Activated naive CD8-positive, alpha-beta T cell treated with anti-CD3 and anti-CD28 coated beads for 36 hours (primary cell): ENCODE measurements around the gene SLC34A1. TPM values are rescaled to one million over a fixed set of nuclear protein-coding genes. Genes with fewer than 3 reads are reported as not detected.
"Not testable (repeated sequence)": the region's sequence is repeated elsewhere in the genome, so short reads cannot be mapped to it uniquely, and the experiment has no call there.

Experiments
- DNase-seq: peaks from one replicate; pipeline ENCODE4 v3.0.0; 2021
- H3K27ac Mint-ChIP-seq: one replicate; pipeline ENCODE4 v1.8.0; 2022; ENCODE audit warnings: mild to moderate bottlenecking, moderate library complexity, mixed read lengths
- H3K27me3 Mint-ChIP-seq: one replicate; pipeline ENCODE4 v1.8.0; 2022; ENCODE audit warnings: mild to moderate bottlenecking, mixed read lengths
- H3K36me3 Mint-ChIP-seq: one replicate; pipeline ENCODE4 v1.8.0; 2021; ENCODE audit warnings: mild to moderate bottlenecking, mixed read lengths
- H3K4me1 Mint-ChIP-seq: one replicate; pipeline ENCODE4 v1.8.0; 2021; ENCODE audit warnings: mixed read lengths
- H3K4me3 Mint-ChIP-seq: one replicate; pipeline ENCODE4 v1.8.0; 2022; ENCODE audit warnings: mild to moderate bottlenecking, moderate library complexity, mixed read lengths
- H3K9me3 Mint-ChIP-seq: one replicate; pipeline ENCODE4 v1.8.0; 2022; ENCODE audit warnings: mixed read lengths
- total RNA-seq, 2 experiments: library from RNA; stranded (reverse); gene quantifications; one replicate each; pipeline ENCODE4 v1.2.3, GENCODE V29; 2021

The SLC34A1 gene
- total RNA-seq, 2 experiments from 2014 or later: not detected

DNA sequence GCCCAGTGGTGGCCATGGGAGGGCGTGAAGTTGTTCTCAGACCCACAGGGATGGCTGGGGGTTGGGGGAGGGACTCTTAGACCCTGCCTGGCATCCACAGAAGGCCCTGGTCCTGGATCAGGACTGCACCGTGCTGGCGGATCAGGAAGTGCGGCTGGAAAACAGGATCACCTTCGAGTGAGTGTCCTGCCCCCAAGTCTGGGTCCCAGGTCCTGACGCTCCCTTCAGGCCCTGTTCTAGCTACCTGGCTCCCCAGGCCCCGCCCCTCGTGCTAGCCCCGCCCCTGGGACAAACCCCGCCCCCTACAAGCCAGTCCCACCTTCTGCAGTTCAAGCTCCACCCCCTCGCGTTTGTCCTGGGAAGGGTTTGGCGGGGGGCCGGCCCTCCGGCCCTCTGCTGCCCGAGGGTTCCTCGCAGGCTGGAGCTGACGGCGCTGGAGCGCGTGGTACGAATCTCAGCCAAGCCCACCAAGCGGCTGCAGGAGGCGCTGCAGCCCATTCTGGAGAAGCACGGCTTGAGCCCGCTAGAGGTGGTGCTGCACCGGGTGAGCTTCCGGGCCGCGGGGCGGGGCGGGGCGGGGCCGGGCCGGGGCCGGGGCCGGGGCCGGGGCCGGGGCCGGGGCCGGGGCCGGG, 13.6 kb upstream of the SLC34A1 start:
- Mint-ChIP-seq H3K27ac (no peak overlapping the region), H3K4me3 (peak overlapping the region; percentile 65), H3K9me3 (no peaks in the 10 kb centered on the region), H3K36me3 (peaks cover 21% of the 10 kb centered on the region), H3K27me3 (no peaks in the 10 kb centered on the region), H3K4me1 (peaks cover 56% of the 10 kb centered on the region)
- peak; percentile 75 for DNase-seq

- no peak for DNase-seq
- H3K27ac Mint-ChIP-seq: peak overlapping the region; percentile 72
- no peaks in the 10 kb centered on the region for H3K27me3 Mint-ChIP-seq
- H3K4me1 Mint-ChIP-seq: peaks cover 54% of the 10 kb centered on the region
- peak overlapping the region; percentile 59 for H3K4me3 Mint-ChIP-seq
- H3K36me3 Mint-ChIP-seq: peaks cover 21% of the 10 kb centered on the region
- no peaks in the 10 kb centered on the region for H3K9me3 Mint-ChIP-seq
These were observed 12.9 kb upstream of the SLC34A1 start for GRCh38 chr5:177371120-177372033.

- no peaks in the 10 kb centered on the region for H3K9me3 Mint-ChIP-seq
- H3K27ac Mint-ChIP-seq: peak overlapping the region; percentile 85
- peaks cover 50% of the 10 kb centered on the region for H3K4me1 Mint-ChIP-seq
- DNase-seq: no peak
- no peaks in the 10 kb centered on the region for H3K27me3 Mint-ChIP-seq
- peaks cover 20% of the 10 kb centered on the region for H3K36me3 Mint-ChIP-seq
- H3K4me3 Mint-ChIP-seq: peak overlapping the region; percentile 8
These were observed 12.0 kb upstream of the SLC34A1 start for GRCh38 chr5:177372034-177372896.

DNA sequence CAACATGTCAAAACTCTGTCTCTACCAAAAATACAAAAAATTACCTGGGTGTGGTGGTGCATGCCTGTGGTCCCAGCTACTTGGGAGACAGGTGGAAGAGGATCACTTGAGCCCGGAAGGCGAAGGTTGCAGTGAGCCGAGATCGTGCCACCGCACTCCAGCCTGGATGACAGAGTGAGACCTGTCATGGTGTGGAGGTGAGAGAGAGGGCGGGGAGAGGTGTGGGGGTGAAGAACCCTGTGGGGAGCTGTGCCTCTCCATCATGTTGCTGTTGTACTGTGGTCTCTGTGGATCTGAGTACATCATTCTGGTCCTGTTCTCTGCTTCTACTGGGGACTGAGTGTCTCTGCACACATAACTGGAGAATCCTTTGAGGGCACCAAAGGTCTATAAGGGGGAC, 11.3 kb upstream of the SLC34A1 start:
- no peaks in the 10 kb centered on the region for H3K9me3 Mint-ChIP-seq
- no peak for DNase-seq
- H3K27me3 Mint-ChIP-seq: no peaks in the 10 kb centered on the region
- H3K27ac Mint-ChIP-seq: peak overlapping the region; percentile 85
- peak overlapping the region; percentile 25 for H3K4me3 Mint-ChIP-seq
- H3K4me1 Mint-ChIP-seq: peaks cover 50% of the 10 kb centered on the region
- H3K36me3 Mint-ChIP-seq: peaks cover 20% of the 10 kb centered on the region

- H3K27ac Mint-ChIP-seq: peak overlapping the region; percentile 48
- H3K4me1 Mint-ChIP-seq: peaks cover 44% of the 10 kb centered on the region
These were observed 10.4 kb upstream of the SLC34A1 start for GRCh38 chr5:177373806-177374205.

DNA sequence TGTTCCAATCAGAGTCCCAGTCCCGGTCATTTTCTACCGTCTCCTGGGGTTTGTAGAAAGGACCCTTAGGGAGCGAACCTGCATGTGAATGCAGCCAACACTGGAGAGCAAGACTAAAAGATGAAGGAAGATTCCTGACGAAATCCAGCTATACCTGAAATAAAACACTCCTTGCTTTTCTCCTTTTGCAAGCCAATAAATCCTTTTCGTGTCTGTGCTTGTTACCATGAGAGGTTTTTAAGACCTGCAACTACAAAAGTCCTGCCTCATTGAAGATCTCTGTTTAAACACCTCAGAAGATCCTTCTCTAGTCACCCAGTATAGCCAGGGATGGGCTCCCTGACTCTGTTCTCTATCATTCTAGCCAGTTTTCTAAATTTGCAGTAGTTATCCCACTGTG, 10.0 kb upstream of the SLC34A1 start:
- Mint-ChIP-seq H3K4me1 (peaks cover 41% of the 10 kb centered on the region), H3K27me3 (no peaks in the 10 kb centered on the region), H3K27ac (peak overlapping the region; percentile 48), H3K36me3 (peaks cover 9% of the 10 kb centered on the region), H3K4me3 (no peak overlapping the region), H3K9me3 (no peaks in the 10 kb centered on the region)
- no peak for DNase-seq

More at GRCh38 chr5:177373806-177374205, 10.4 kb upstream of the SLC34A1 start:
- Mint-ChIP-seq H3K27me3 (no peaks in the 10 kb centered on the region), H3K4me3 (no peak overlapping the region), H3K9me3 (no peaks in the 10 kb centered on the region), H3K36me3 (peaks cover 13% of the 10 kb centered on the region)
- no peak for DNase-seq

- not testable (repeated sequence) for H3K9me3 Mint-ChIP-seq, DNase-seq, H3K27me3 Mint-ChIP-seq, H3K36me3 Mint-ChIP-seq, H3K4me3 Mint-ChIP-seq
- H3K4me1 Mint-ChIP-seq: peaks cover 42% of the 10 kb centered on the region
- peak overlapping the region; percentile 34 for H3K27ac Mint-ChIP-seq
These were observed 8.7 kb upstream of the SLC34A1 start for GRCh38 chr5:177375516-177375915.

DNA sequence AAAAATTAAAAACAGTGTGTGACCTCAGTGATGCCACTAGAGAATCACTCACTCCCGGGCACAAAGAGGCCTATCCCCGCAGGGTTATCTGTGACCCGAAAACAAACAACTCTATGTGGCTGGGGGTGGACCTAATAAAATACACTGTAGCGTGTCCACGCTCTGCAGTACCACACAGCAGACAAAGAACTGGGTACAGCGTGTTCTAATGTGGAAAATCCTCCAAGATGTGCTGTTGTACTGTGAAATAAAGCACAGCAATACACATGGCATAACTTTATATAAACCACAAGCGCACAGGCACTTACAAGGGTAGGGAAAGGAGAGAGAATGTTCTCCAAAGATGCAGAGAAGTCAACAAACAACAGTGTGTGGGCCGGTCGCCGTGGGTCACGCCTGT, 8.1 kb upstream of the SLC34A1 start:
- Mint-ChIP-seq H3K27me3 (no peaks in the 10 kb centered on the region), H3K9me3 (no peaks in the 10 kb centered on the region), H3K36me3 (peaks cover 4% of the 10 kb centered on the region), H3K4me1 (peaks cover 42% of the 10 kb centered on the region), H3K27ac (no peak overlapping the region), H3K4me3 (no peak overlapping the region)
- no peak for DNase-seq

- Mint-ChIP-seq H3K36me3 (peaks cover 4% of the 10 kb centered on the region), H3K9me3 (no peaks in the 10 kb centered on the region), H3K4me1 (peaks cover 35% of the 10 kb centered on the region), H3K27me3 (no peaks in the 10 kb centered on the region), H3K4me3 (no peak overlapping the region), H3K27ac (no peak overlapping the region)
- DNase-seq: no peak
These were observed 6.1 kb upstream of the SLC34A1 start for GRCh38 chr5:177377851-177378776.

DNA sequence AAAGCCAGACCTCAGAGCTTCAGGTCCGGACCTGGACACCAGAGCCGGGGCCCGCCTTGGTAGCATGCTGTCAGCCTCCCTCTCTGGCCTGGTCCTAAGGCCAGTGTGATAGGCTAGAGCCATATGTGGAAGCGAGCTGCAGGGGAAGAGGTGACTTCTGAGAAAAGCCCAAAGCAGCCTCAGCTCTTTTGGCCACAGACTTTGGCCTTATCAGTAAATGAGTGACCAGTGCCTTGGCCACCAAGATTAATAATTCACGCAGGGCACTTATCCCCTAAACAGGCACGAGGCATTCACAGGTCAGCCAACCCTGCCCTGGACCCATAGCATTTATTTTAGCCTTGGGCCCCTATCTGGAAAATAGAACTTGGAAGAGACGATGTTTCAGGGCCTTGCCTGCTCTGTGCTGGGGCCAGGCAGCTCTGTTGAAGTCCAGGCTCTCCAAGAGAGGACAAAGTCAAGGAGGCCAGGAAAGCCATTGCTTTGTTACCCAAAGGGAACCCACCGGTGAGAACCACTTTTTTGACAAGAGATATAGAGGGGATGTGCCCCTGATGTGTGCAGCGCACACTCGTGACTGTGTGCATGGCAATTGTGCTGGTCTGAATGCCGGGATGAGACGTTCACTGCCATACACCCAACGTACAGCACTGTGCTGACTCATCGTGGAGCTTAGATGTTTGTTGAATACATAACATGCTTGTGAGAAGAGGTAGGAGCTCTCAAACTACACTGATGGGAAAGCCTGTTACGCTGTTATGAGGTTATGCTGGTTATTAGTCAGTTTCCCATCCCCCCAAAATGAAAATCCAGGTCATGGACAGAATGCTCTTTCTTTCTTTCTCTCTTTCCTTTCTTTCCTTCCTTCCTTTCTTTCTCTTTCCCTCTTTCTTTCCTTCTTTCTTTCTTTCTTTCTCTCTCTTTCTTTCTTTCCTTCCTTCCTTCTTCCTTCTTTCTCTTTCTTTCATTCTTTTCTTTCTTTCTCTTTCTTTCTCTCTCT, 5.0 kb upstream of the SLC34A1 start:
- Mint-ChIP-seq H3K36me3 (no peaks in the 10 kb centered on the region), H3K4me1 (peaks cover 30% of the 10 kb centered on the region), H3K27ac (no peak overlapping the region), H3K4me3 (no peak overlapping the region), H3K9me3 (no peaks in the 10 kb centered on the region), H3K27me3 (no peaks in the 10 kb centered on the region)
- DNase-seq: no peak

DNA sequence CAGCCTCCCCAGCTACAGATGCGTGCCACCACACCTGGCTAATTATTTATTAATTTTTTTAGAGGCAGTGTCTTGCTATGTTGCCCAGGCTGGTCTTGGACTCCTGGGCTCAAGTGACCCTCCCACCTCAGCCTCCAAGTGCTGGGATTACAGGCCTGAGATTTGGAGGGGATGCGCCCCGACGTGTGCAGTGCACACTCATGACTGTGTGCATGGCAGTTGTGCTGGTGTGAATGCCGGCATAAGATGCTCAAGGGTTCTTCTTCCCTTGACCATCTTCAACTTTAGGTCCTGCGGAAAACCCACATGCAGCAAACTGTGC, 3.5 kb upstream of the SLC34A1 start:
- Mint-ChIP-seq H3K27me3 (no peaks in the 10 kb centered on the region), H3K36me3 (no peaks in the 10 kb centered on the region)
- no peak for DNase-seq

DNA sequence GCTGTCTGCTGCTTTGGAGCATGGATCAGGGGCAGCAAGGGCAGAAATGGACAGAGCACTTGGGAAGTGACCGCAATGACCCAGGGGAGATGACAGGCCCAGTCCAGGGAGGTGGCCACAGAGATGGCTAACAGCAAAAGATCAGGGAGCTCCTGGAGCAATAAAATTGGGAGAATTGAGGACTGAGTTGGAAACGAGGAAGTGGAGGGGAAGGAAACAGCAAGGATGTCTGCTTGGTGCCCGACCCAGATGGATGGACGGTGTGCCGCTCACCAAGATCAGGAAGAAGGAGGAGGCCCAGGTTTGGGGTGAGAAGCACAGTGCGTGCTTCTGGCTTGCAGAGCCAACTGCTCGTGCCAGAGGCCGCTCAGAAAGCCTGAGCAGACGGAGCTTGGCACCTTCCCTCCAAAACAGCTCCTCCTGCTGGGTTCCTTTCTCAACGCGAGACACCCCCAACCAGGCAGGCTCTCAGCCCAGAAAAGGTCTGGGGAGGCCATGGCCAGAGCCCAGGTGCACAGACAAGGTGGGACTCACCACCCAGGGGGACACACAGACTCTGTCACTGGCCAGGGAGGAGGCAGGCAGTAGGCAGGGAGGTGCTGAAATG, 1.7 kb upstream of the SLC34A1 start:
- Mint-ChIP-seq H3K27ac (no peak overlapping the region), H3K27me3 (no peaks in the 10 kb centered on the region), H3K4me3 (no peak overlapping the region), H3K4me1 (peaks cover 27% of the 10 kb centered on the region), H3K9me3 (no peaks in the 10 kb centered on the region), H3K36me3 (no peaks in the 10 kb centered on the region)
- DNase-seq: peak; percentile 33

More for the DNA sequence above, 3.5 kb upstream of the SLC34A1 start:
- Mint-ChIP-seq H3K4me1 (peaks cover 29% of the 10 kb centered on the region), H3K4me3 (no peak overlapping the region), H3K9me3 (no peaks in the 10 kb centered on the region), H3K27ac (no peak overlapping the region)

DNA sequence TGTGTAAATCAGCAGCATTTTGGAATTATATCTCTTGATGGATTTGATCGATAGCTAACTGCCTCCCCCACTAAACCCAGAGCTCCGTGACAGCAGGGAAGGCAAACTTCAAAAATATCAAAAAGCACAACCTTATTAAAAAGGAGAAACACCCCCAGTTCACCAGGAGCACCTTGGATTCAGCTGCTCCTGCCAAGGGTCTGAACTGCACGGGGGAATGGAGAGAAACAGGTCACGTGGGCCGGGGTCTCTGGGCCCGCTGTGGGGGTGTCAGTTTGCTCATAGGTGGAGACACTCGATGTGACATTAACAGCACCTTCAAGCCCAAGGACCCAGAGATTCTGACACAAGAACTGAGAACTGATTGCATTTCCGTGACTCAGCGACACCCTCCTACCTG, 1.1 kb upstream of the SLC34A1 start:
- no peaks in the 10 kb centered on the region for H3K27me3 Mint-ChIP-seq
- no peak overlapping the region for H3K4me3 Mint-ChIP-seq
- no peak overlapping the region for H3K27ac Mint-ChIP-seq
- H3K9me3 Mint-ChIP-seq: no peaks in the 10 kb centered on the region
- no peaks in the 10 kb centered on the region for H3K36me3 Mint-ChIP-seq
- DNase-seq: no peak
- H3K4me1 Mint-ChIP-seq: peaks cover 27% of the 10 kb centered on the region
